Trophoblast cell (in vitro differentiated cells and primary cell): ENCODE measurements around the gene HPS5.
"Not testable (repeated sequence)": the region's sequence is repeated elsewhere in the genome, so short reads cannot be mapped to it uniquely, and the experiment has no call there.

Experiments used
- DNase-seq, 2 donors: peaks; one replicate each; pipeline ENCODE4 v3.0.0-alpha.2; 2016
- H2AFZ ChIP-seq: 2 replicates; pipeline ENCODE4 v1.6.1; 2013; ENCODE audit warnings: low read length, moderate library complexity, mild to moderate bottlenecking; ENCODE audit not compliant: insufficient read depth, poor library complexity
- H2AK5ac ChIP-seq: 2 replicates; pipeline ENCODE4 v1.6.1; 2013; ENCODE audit warnings: mild to moderate bottlenecking, low read length
- H2BK120ac ChIP-seq: 2 replicates; pipeline ENCODE4 v1.6.1; 2013; ENCODE audit warnings: low read length, mild to moderate bottlenecking, moderate library complexity; ENCODE audit not compliant: insufficient read depth, poor library complexity
- H2BK12ac ChIP-seq: 2 replicates; pipeline ENCODE4 v1.6.1; 2013; ENCODE audit warnings: mild to moderate bottlenecking, low read length, moderate library complexity
- H2BK5ac ChIP-seq: 2 replicates; pipeline ENCODE4 v1.6.1; 2013; ENCODE audit warnings: low read length, low read depth, moderate library complexity, mild to moderate bottlenecking; ENCODE audit not compliant: poor library complexity
- H3K14ac ChIP-seq: 2 replicates; pipeline ENCODE4 v1.6.1; 2013; ENCODE audit warnings: mild to moderate bottlenecking, low read length
- H3K18ac ChIP-seq: 2 replicates; pipeline ENCODE4 v1.6.1; 2013; ENCODE audit warnings: mild to moderate bottlenecking, low read length
- H3K23ac ChIP-seq: 2 replicates; pipeline ENCODE4 v1.6.1; 2013; ENCODE audit warnings: low read length
- H3K27ac ChIP-seq: 2 replicates; pipeline ENCODE4 v1.5.1; 2013; ENCODE audit warnings: low read depth, mild to moderate bottlenecking, inconsistent platforms, low read length, moderate library complexity
- H3K27me3 ChIP-seq: 2 replicates; pipeline ENCODE4 v1.6.1; 2013; ENCODE audit warnings: inconsistent platforms, mild to moderate bottlenecking, low read length, moderate library complexity; ENCODE audit not compliant: insufficient read depth
- H3K36me3 ChIP-seq, 2 experiments: 1 replicate in 1 of 2; 2 replicates in 1 of 2; pipeline ENCODE4 v1.6.1; 2013; ENCODE audit warnings: low read length in 2 of 2, mild to moderate bottlenecking in 2 of 2, moderate library complexity in 1 of 2; ENCODE audit not compliant: insufficient read depth in 2 of 2, control insufficient read depth in 1 of 2
- H3K4ac ChIP-seq: 2 replicates; pipeline ENCODE4 v1.6.1; 2013; ENCODE audit warnings: low read depth, mild to moderate bottlenecking, low read length, moderate library complexity
- H3K4me1 ChIP-seq, 2 experiments: 1 replicate in 1 of 2; 2 replicates in 1 of 2; pipeline ENCODE4 v1.6.1; 2013; ENCODE audit warnings: low read length in 2 of 2, mild to moderate bottlenecking in 2 of 2, moderate library complexity in 1 of 2; ENCODE audit not compliant: insufficient read depth in 2 of 2, control insufficient read depth in 1 of 2
- H3K4me2 ChIP-seq: 2 replicates; pipeline ENCODE4 v1.6.1; 2013; ENCODE audit warnings: inconsistent platforms, mild to moderate bottlenecking, low read length, moderate library complexity
- H3K4me3 ChIP-seq: 2 replicates; pipeline ENCODE4 v1.5.1; 2013; ENCODE audit warnings: mild to moderate bottlenecking, low read depth, low read length, inconsistent platforms
- H3K79me1 ChIP-seq: one replicate; pipeline ENCODE4 v1.6.1; 2013; ENCODE audit warnings: low read length
- H3K79me2 ChIP-seq: 2 replicates; pipeline ENCODE4 v1.6.1; 2013; ENCODE audit warnings: low read length, mild to moderate bottlenecking; ENCODE audit not compliant: control insufficient read depth, insufficient read depth, poor library complexity
- H3K9ac ChIP-seq: 2 replicates; pipeline ENCODE4 v1.6.1; 2013; ENCODE audit warnings: mild to moderate bottlenecking, low read length
- H3K9me3 ChIP-seq: 2 replicates; pipeline ENCODE4 v1.6.1; 2013; ENCODE audit warnings: low read depth, mild to moderate bottlenecking, control low read depth, inconsistent platforms, low read length; ENCODE audit not compliant: insufficient read depth
- H4K12ac ChIP-seq: 2 replicates; pipeline ENCODE4 v1.6.1; 2013; ENCODE audit warnings: low read depth, mild to moderate bottlenecking, low read length, moderate library complexity
- H4K8ac ChIP-seq: 2 replicates; pipeline ENCODE4 v1.6.1; 2013; ENCODE audit warnings: low read depth, mild to moderate bottlenecking, low read length, moderate library complexity
- H4K91ac ChIP-seq: one replicate; pipeline ENCODE4 v1.6.1; 2013; ENCODE audit warnings: low read depth, mild to moderate bottlenecking, low read length, moderate library complexity
- WGBS: extraction: QIAGEN DNeasy Blood & Tissue Kit; methylation state at CpG from one replicate; pipeline ENCODE4 v1.1.7; 2013; ENCODE audit warnings: missing lambda C conversion rate; ENCODE audit not compliant: insufficient read length, insufficient coverage; ENCODE audit errors: extremely low coverage; 5-methylcytosine and 5-hydroxymethylcytosine counted together

The HPS5 gene

GRCh38 chr11:18262681-18263350 is 59.1 kb downstream of the HPS5 start:
- not testable (repeated sequence) for H3K4me2 ChIP-seq, H3K4ac ChIP-seq, H3K4me3 ChIP-seq, H4K91ac ChIP-seq, H3K9me3 ChIP-seq, H2BK5ac ChIP-seq, H2AK5ac ChIP-seq, H3K36me3 ChIP-seq, H2BK120ac ChIP-seq, H3K18ac ChIP-seq, H3K27me3 ChIP-seq, H2AFZ ChIP-seq, H3K23ac ChIP-seq, H3K9ac ChIP-seq, H3K27ac ChIP-seq, H4K12ac ChIP-seq, H3K4me1 ChIP-seq, H4K8ac ChIP-seq, H3K14ac ChIP-seq, H3K79me2 ChIP-seq, H3K79me1 ChIP-seq, H2BK12ac ChIP-seq
- WGBS, result no CpG with 5 or more reads among the region's 8 CpGs
- DNase-seq, result peak in 1 of 2 donors; percentile 11

GRCh38 chr11:18261721-18262120 is 60.2 kb downstream of the HPS5 start:
- no peak for DNase-seq
- Histone ChIP-seq H2BK120ac (no peak overlapping the region), H4K91ac (no peak overlapping the region), H3K9ac (no peak overlapping the region), H3K23ac (no peak overlapping the region), H2AK5ac (no peak overlapping the region), H3K9me3 (no peaks in the 10 kb centered on the region), H3K18ac (no peak overlapping the region), H3K4ac (no peak overlapping the region), H4K12ac (no peak overlapping the region), H3K27me3 (no peaks in the 10 kb centered on the region), H3K79me2 (no peaks in the 10 kb centered on the region), H3K14ac (no peak overlapping the region), H3K4me2 (no peak overlapping the region), H3K36me3 (no peaks in the 10 kb centered on the region), H3K79me1 (no peaks in the 10 kb centered on the region), H3K4me3 (no peak overlapping the region), H2BK5ac (no peak overlapping the region), H3K4me1 (peaks cover 0 to 4% of the 10 kb centered on the region in 2 experiments), H2AFZ (no peak overlapping the region), H2BK12ac (peak overlapping the region; percentile 76), H3K27ac (no peak overlapping the region), H4K8ac (no peak overlapping the region)
- WGBS, result no CpG with 5 or more reads among the region's 14 CpGs

GRCh38 chr11:18259259-18259658 is 62.7 kb downstream of the HPS5 start:
- DNase-seq, result peak in 1 of 2 donors; percentile 14
- Histone ChIP-seq H2AK5ac (no peak overlapping the region), H3K14ac (no peak overlapping the region), H2BK120ac (no peak overlapping the region), H3K9ac (no peak overlapping the region), H3K27me3 (no peaks in the 10 kb centered on the region), H2BK5ac (no peak overlapping the region), H4K91ac (no peak overlapping the region), H3K36me3 (no peaks in the 10 kb centered on the region), H4K8ac (no peak overlapping the region), H3K27ac (no peak overlapping the region), H3K79me2 (no peaks in the 10 kb centered on the region), H2AFZ (no peak overlapping the region), H3K4ac (no peak overlapping the region), H3K23ac (peak overlapping the region; percentile 34), H2BK12ac (no peak overlapping the region), H3K4me1 (peaks cover 0 to 2% of the 10 kb centered on the region in 2 experiments), H3K9me3 (peaks cover under 1% of the 10 kb centered on the region), H4K12ac (no peak overlapping the region), H3K4me3 (no peak overlapping the region), H3K18ac (no peak overlapping the region), H3K79me1 (no peaks in the 10 kb centered on the region), H3K4me2 (no peak overlapping the region)

- Histone ChIP-seq H3K36me3 (no peaks in the 10 kb centered on the region), H2AFZ (no peak overlapping the region), H3K9ac (no peak overlapping the region), H3K27ac (no peak overlapping the region), H3K4me2 (no peak overlapping the region), H3K23ac (no peak overlapping the region), H3K4me3 (no peak overlapping the region), H3K4me1 (no peaks in the 10 kb centered on the region), H3K4ac (no peak overlapping the region), H4K91ac (no peak overlapping the region), H3K9me3 (peaks cover 3% of the 10 kb centered on the region), H2BK5ac (no peak overlapping the region), H4K8ac (no peak overlapping the region), H3K14ac (no peak overlapping the region), H2BK120ac (no peak overlapping the region), H2BK12ac (no peak overlapping the region), H3K79me2 (no peaks in the 10 kb centered on the region), H3K18ac (no peak overlapping the region), H3K27me3 (no peaks in the 10 kb centered on the region), H2AK5ac (no peak overlapping the region), H4K12ac (no peak overlapping the region), H3K79me1 (no peaks in the 10 kb centered on the region)
- DNase-seq, result no peak
- no CpG with 5 or more reads among the region's 2 CpGs for WGBS
Observed at GRCh38 chr11:18254781-18255361, 67.1 kb downstream of the HPS5 start.
